Hepatocyte (in vitro differentiated cells): ENCODE data around the gene GLS. TPM values are rescaled to one million over a fixed set of nuclear protein-coding genes. Genes with fewer than 3 reads are reported as not detected.
"Not testable (repeated sequence)": the region's sequence is repeated elsewhere in the genome, so short reads cannot be mapped to it uniquely, and the experiment has no call there.

ENCODE experiments used
- DNase-seq: peaks from one replicate; pipeline ENCODE4 v3.0.0-alpha.2; 2016; ENCODE audit warnings: low spot score
- H2AFZ ChIP-seq: fragments of 200-600 bp; sonication (generic); 2 replicates; pipeline ENCODE4 v1.6.0; 2016; ENCODE audit warnings: antibody characterized with exemption, mild to moderate bottlenecking
- H3K27ac ChIP-seq: fragments of 200-600 bp; sonication (generic); 2 replicates; pipeline ENCODE4 v1.5.1; 2016; ENCODE audit warnings: mild to moderate bottlenecking
- H3K27me3 ChIP-seq: fragments of 200-600 bp; sonication (generic); 2 replicates; pipeline ENCODE4 v1.6.1; 2016
- H3K36me3 ChIP-seq: fragments of 200-600 bp; sonication (generic); replicated peaks from 2 replicates; pipeline ENCODE4 v1.5.1; 2016; ENCODE audit warnings: low read depth; ENCODE audit not compliant: insufficient read depth
- H3K4me1 ChIP-seq: fragments of 200-600 bp; sonication (generic); 2 replicates; pipeline ENCODE4 v1.5.1; 2016; ENCODE audit warnings: mild to moderate bottlenecking, moderate library complexity; ENCODE audit not compliant: insufficient read depth
- H3K4me2 ChIP-seq: fragments of 200-600 bp; sonication (generic); 2 replicates; pipeline ENCODE4 v1.6.0; 2016
- H3K4me3 ChIP-seq: fragments of 200-600 bp; sonication (generic); 2 replicates; pipeline ENCODE4 v1.5.1; 2016; ENCODE audit warnings: mild to moderate bottlenecking
- H3K79me2 ChIP-seq: fragments of 200-600 bp; sonication (generic); 2 replicates; pipeline ENCODE4 v1.6.0; 2017; ENCODE audit warnings: mild to moderate bottlenecking
- H3K9me2 ChIP-seq: fragments of 200-600 bp; sonication (generic); replicated peaks from 2 replicates; pipeline ENCODE4 v1.6.0; 2017; ENCODE audit warnings: mild to moderate bottlenecking; ENCODE audit not compliant: insufficient read depth
- H3K9me3 ChIP-seq: fragments of 200-600 bp; sonication (generic); 2 replicates; pipeline ENCODE4 v1.5.1; 2016; ENCODE audit warnings: low read depth, mild to moderate bottlenecking
- H4K20me1 ChIP-seq: fragments of 200-600 bp; sonication (generic); 2 replicates; pipeline ENCODE4 v1.6.0; 2016; ENCODE audit warnings: mild to moderate bottlenecking; ENCODE audit not compliant: insufficient read depth, poor library complexity, severe bottlenecking
- EZH2 ChIP-seq: fragments of 200-600 bp; sonication (generic); IDR thresholded peaks from 2 replicates; pipeline ENCODE4 v1.6.1; 2016; ENCODE audit warnings: antibody characterized with exemption, mild to moderate bottlenecking, borderline replicate concordance
- EZH2phosphoT487 ChIP-seq: fragments of 200-600 bp; sonication (generic); IDR thresholded peaks from one replicate; pipeline ENCODE4 v1.6.1; 2018; ENCODE audit warnings: antibody characterized with exemption, mild to moderate bottlenecking, low read depth, moderate library complexity; ENCODE audit not compliant: unreplicated experiment, severe bottlenecking
- WGBS: methylation state at CpG from one replicate; pipeline ENCODE4 v1.1.6; 2016; ENCODE audit warnings: low lambda C conversion rate; ENCODE audit errors: missing lambda C conversion rate; 5-methylcytosine and 5-hydroxymethylcytosine counted together
- polyA plus RNA-seq: library from polyadenylated mRNA; unstranded; fragments of >200 nt; fragmentation: Nextera tagmentation; extraction: Ambion mirVana; gene quantifications from 2 replicates; pipeline ENCODE4 v1.2.1, GENCODE V29; 2016
- total RNA-seq: library from RNA; depleted of rRNA; stranded (reverse); fragments of >200 nt; gene quantifications from 2 replicates; pipeline ENCODE4 v1.2.3, GENCODE V29; 2014
- TF ChIP-seq, protein P1 (sequence below): fragments of 200-600 bp; sonication (generic); IDR thresholded peaks from 2 replicates; pipeline ENCODE4 v1.5.1; 2016; ENCODE audit warnings: antibody characterized with exemption, mild to moderate bottlenecking; ENCODE audit not compliant: poor library complexity

The GLS gene
- total and polyA plus RNA-seq, 2 experiments from 2014 or later: 78.8 to 460 TPM

- Histone ChIP-seq H4K20me1 (no peaks in the 10 kb centered on the region), H3K4me1 (no peaks in the 10 kb centered on the region), H3K9me2 (no peaks in the 10 kb centered on the region), H3K4me2 (no peak overlapping the region), H3K79me2 (no peaks in the 10 kb centered on the region), H3K27ac (no peak overlapping the region), H3K27me3 (no peaks in the 10 kb centered on the region), H2AFZ (no peak overlapping the region), H3K4me3 (no peak overlapping the region), H3K36me3 (no peaks in the 10 kb centered on the region), H3K9me3 (no peaks in the 10 kb centered on the region)
- TF ChIP-seq EZH2 (no peak), EZH2phosphoT487 (no peak)
- TF ChIP-seq, protein P1, sequence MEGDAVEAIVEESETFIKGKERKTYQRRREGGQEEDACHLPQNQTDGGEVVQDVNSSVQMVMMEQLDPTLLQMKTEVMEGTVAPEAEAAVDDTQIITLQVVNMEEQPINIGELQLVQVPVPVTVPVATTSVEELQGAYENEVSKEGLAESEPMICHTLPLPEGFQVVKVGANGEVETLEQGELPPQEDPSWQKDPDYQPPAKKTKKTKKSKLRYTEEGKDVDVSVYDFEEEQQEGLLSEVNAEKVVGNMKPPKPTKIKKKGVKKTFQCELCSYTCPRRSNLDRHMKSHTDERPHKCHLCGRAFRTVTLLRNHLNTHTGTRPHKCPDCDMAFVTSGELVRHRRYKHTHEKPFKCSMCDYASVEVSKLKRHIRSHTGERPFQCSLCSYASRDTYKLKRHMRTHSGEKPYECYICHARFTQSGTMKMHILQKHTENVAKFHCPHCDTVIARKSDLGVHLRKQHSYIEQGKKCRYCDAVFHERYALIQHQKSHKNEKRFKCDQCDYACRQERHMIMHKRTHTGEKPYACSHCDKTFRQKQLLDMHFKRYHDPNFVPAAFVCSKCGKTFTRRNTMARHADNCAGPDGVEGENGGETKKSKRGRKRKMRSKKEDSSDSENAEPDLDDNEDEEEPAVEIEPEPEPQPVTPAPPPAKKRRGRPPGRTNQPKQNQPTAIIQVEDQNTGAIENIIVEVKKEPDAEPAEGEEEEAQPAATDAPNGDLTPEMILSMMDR: no peak
- no peak for DNase-seq
- 88% methylated on average over 5 of the region's 5 CpGs for WGBS
Measured at GRCh38 chr2:190959911-190960788, 79.5 kb downstream of the GLS start.

- H3K36me3 ChIP-seq, H3K27me3 ChIP-seq, H2AFZ ChIP-seq, H3K4me3 ChIP-seq, H4K20me1 ChIP-seq, H3K9me2 ChIP-seq, H3K4me1 ChIP-seq, H3K27ac ChIP-seq, H3K9me3 ChIP-seq, H3K79me2 ChIP-seq, DNase-seq, H3K4me2 ChIP-seq: not testable (repeated sequence)
- 98% methylated on average over 5 of the region's 5 CpGs for WGBS
Measured at GRCh38 chr2:190961117-190961516, 80.5 kb downstream of the GLS start.

GRCh38 chr2:190961918-190962487 lies 81.4 kb downstream of the GLS start:
- H3K27me3 ChIP-seq: no peaks in the 10 kb centered on the region
- H3K9me2 ChIP-seq: no peaks in the 10 kb centered on the region
- no peaks in the 10 kb centered on the region for H3K9me3 ChIP-seq
- no peaks in the 10 kb centered on the region for H3K36me3 ChIP-seq
- no peak overlapping the region for H3K4me2 ChIP-seq
- 95% methylated on average over 2 of the region's 2 CpGs for WGBS
- no peaks in the 10 kb centered on the region for H3K4me1 ChIP-seq
- no peaks in the 10 kb centered on the region for H4K20me1 ChIP-seq
- DNase-seq: no peak
- no peak overlapping the region for H3K27ac ChIP-seq
- no peaks in the 10 kb centered on the region for H3K79me2 ChIP-seq
- H2AFZ ChIP-seq: no peak overlapping the region
- no peak overlapping the region for H3K4me3 ChIP-seq
- TF ChIP-seq EZH2 (no peak), EZH2phosphoT487 (no peak)
- TF ChIP-seq, protein P1: no peak

DNA sequence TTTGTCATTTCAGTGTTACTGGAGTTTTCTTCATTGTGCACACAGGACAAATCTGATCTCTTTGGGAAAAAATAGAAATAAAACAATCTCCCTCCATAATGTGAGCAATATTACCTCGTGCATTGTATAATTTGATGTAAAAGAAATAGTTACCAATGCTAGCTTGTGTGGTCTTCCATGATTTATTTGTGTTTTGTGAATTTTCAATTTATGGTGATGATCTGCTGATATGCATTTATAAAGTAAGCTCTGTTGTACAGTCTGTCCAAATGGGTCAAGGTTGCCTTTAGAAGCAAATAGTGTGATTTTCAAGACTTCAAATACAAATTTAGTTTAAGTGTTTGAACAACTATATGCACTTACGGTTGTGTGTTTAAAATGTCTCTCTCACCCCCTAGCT lies 82.5 kb downstream of the GLS start:
- H2AFZ ChIP-seq: no peak overlapping the region
- H3K4me2 ChIP-seq: no peak overlapping the region
- H4K20me1 ChIP-seq: no peaks in the 10 kb centered on the region
- no peaks in the 10 kb centered on the region for H3K9me2 ChIP-seq
- 88% methylated on average over 2 of the region's 2 CpGs for WGBS
- DNase-seq: no peak
- no peaks in the 10 kb centered on the region for H3K79me2 ChIP-seq
- no peak overlapping the region for H3K4me3 ChIP-seq
- no peaks in the 10 kb centered on the region for H3K27me3 ChIP-seq
- no peaks in the 10 kb centered on the region for H3K36me3 ChIP-seq
- no peaks in the 10 kb centered on the region for H3K9me3 ChIP-seq
- H3K4me1 ChIP-seq: no peaks in the 10 kb centered on the region
- no peak overlapping the region for H3K27ac ChIP-seq
- TF ChIP-seq EZH2phosphoT487: no peak
- no peak for TF ChIP-seq EZH2
- TF ChIP-seq, protein P1: no peak
